ENCODE data around the gene NTN3.

Gene NTN3

GRCh38 chr16:2450975-2451381 lies 20.1 kb upstream of the NTN3 start:
- H3K9me2 ChIP-seq (ENCODE audit: low read depth, low read length) = no peaks in the 10 kb centered on the region
- no peaks in the 10 kb centered on the region for H3K27me3 ChIP-seq (ENCODE audit: insufficient read depth, low read length)
- no peak overlapping the region for H3K27ac ChIP-seq (ENCODE audit: low read depth, low read length, poor library complexity, severe bottlenecking)
- H3K4me3 ChIP-seq (ENCODE audit: low read depth, low read length, poor library complexity, severe bottlenecking) = no peak overlapping the region
- H2AFZ ChIP-seq (ENCODE audit: low read length) = no peak overlapping the region
- H4K20me1 ChIP-seq (ENCODE audit: insufficient read depth, low read length) = no peaks in the 10 kb centered on the region
- H3K79me2 ChIP-seq (ENCODE audit: insufficient read depth, low read length) = no peaks in the 10 kb centered on the region
- no peak overlapping the region for H3K9ac ChIP-seq (ENCODE audit: low read length)
- no peak overlapping the region for H3K4me2 ChIP-seq (ENCODE audit: low read length)
- H3K9me3 ChIP-seq (ENCODE audit: low read length) = no peaks in the 10 kb centered on the region
- peaks cover 96% of the 10 kb centered on the region for H3K36me3 ChIP-seq (ENCODE audit: insufficient read depth, low read length)
- H3K4me1 ChIP-seq (ENCODE audit: insufficient read depth, low read length, severe bottlenecking) = no peaks in the 10 kb centered on the region
- H3F3A ChIP-seq (ENCODE audit: insufficient read depth, low read length) = no peaks in the 10 kb centered on the region
- no peak for TF ChIP-seq EZH2 (IDR thresholded peaks at IDR 0.05; ENCODE audit: borderline replicate concordance, low read length)
- no peak for TF ChIP-seq CTCF (IDR thresholded peaks at IDR 0.05; ENCODE audit: low read length)

GRCh38 chr16:2451851-2452320 lies 19.2 kb upstream of the NTN3 start:
- H3K36me3 ChIP-seq (ENCODE audit: insufficient read depth, low read length) = peaks cover 96% of the 10 kb centered on the region
- no peak overlapping the region for H3K27ac ChIP-seq (ENCODE audit: low read depth, low read length, poor library complexity, severe bottlenecking)

GRCh38 chr16:2452650-2453049 lies 18.4 kb upstream of the NTN3 start:
- TF ChIP-seq EZH2 (IDR thresholded peaks at IDR 0.05; ENCODE audit: borderline replicate concordance, low read length) = no peak
- no peak for TF ChIP-seq CTCF (IDR thresholded peaks at IDR 0.05; ENCODE audit: low read length)
- H3K9ac ChIP-seq (ENCODE audit: low read length) = no peak overlapping the region
- no peaks in the 10 kb centered on the region for H4K20me1 ChIP-seq (ENCODE audit: insufficient read depth, low read length)
- H3K4me2 ChIP-seq (ENCODE audit: low read length) = no peak overlapping the region
- H3K27me3 ChIP-seq (ENCODE audit: insufficient read depth, low read length) = no peaks in the 10 kb centered on the region
- 0 out of 2 replicates have a peak, but pooled peaks cover 2% of the 10 kb centered on the region for H3F3A ChIP-seq (ENCODE audit: insufficient read depth, low read length)
- peaks cover 97% of the 10 kb centered on the region for H3K36me3 ChIP-seq (ENCODE audit: insufficient read depth, low read length)
- no peak overlapping the region for H2AFZ ChIP-seq (ENCODE audit: low read length)
- H3K4me1 ChIP-seq (ENCODE audit: insufficient read depth, low read length, severe bottlenecking) = no peaks in the 10 kb centered on the region
- no peak overlapping the region for H3K4me3 ChIP-seq (ENCODE audit: low read depth, low read length, poor library complexity, severe bottlenecking)
- no peak overlapping the region for H3K27ac ChIP-seq (ENCODE audit: low read depth, low read length, poor library complexity, severe bottlenecking)
- no peaks in the 10 kb centered on the region for H3K79me2 ChIP-seq (ENCODE audit: insufficient read depth, low read length)
- no peaks in the 10 kb centered on the region for H3K9me3 ChIP-seq (ENCODE audit: low read length)
- no peaks in the 10 kb centered on the region for H3K9me2 ChIP-seq (ENCODE audit: low read depth, low read length)

More at GRCh38 chr16:2451851-2452320, 19.2 kb upstream of the NTN3 start:
- H3K4me3 ChIP-seq (ENCODE audit: low read depth, low read length, poor library complexity, severe bottlenecking) = no peak overlapping the region
- no peaks in the 10 kb centered on the region for H3K27me3 ChIP-seq (ENCODE audit: insufficient read depth, low read length)
- H4K20me1 ChIP-seq (ENCODE audit: insufficient read depth, low read length) = no peaks in the 10 kb centered on the region
- H3K9me3 ChIP-seq (ENCODE audit: low read length) = no peaks in the 10 kb centered on the region
- no peak overlapping the region for H3K9ac ChIP-seq (ENCODE audit: low read length)
- no peak overlapping the region for H3K4me2 ChIP-seq (ENCODE audit: low read length)
- H3K4me1 ChIP-seq (ENCODE audit: insufficient read depth, low read length, severe bottlenecking) = no peaks in the 10 kb centered on the region
- TF ChIP-seq CTCF (IDR thresholded peaks at IDR 0.05; ENCODE audit: low read length) = no peak
- no peaks in the 10 kb centered on the region for H3K79me2 ChIP-seq (ENCODE audit: insufficient read depth, low read length)
- no peak overlapping the region for H2AFZ ChIP-seq (ENCODE audit: low read length)
- no peaks in the 10 kb centered on the region for H3F3A ChIP-seq (ENCODE audit: insufficient read depth, low read length)
- H3K9me2 ChIP-seq (ENCODE audit: low read depth, low read length) = no peaks in the 10 kb centered on the region

All from OCI-LY1 (cell line).